NCI-H1694 (cell line): ENCODE results near the gene GRM5.
"Not testable (repeated sequence)": the region's sequence is repeated elsewhere in the genome, so short reads cannot be mapped to it uniquely, and the experiment has no call there.

Experiments
- DNase-seq: peaks from one replicate; lab custom pipeline; 2025; lab: John Stamatoyannopoulos, UW

GRM5 gene

GRCh38 chr11:88491674-88492073 is 574.1 kb downstream of the GRM5 start:
- DNase-seq = no peak

GRCh38 chr11:88489030-88489429 is 576.8 kb downstream of the GRM5 start:
- no peak for DNase-seq

- no peak for DNase-seq
Measured at GRCh38 chr11:88487646-88488045, 578.1 kb downstream of the GRM5 start.

- no peak for DNase-seq
Measured at GRCh38 chr11:88484873-88485621, 580.7 kb downstream of the GRM5 start.

GRCh38 chr11:88482871-88483301 is 582.9 kb downstream of the GRM5 start:
- DNase-seq = no peak

- no peak for DNase-seq
Measured at GRCh38 chr11:88480223-88480622, 585.6 kb downstream of the GRM5 start.

GRCh38 chr11:88478136-88478815 is 587.5 kb downstream of the GRM5 start:
- peak; percentile 58 for DNase-seq

GRCh38 chr11:88475991-88476418 is 589.8 kb downstream of the GRM5 start:
- DNase-seq = peak; percentile 81

- DNase-seq = no peak
Measured at GRCh38 chr11:88474655-88475054, 591.1 kb downstream of the GRM5 start.

- DNase-seq = no peak
Measured at GRCh38 chr11:88469561-88470225, 596.1 kb downstream of the GRM5 start.

- DNase-seq = no peak
Measured at GRCh38 chr11:88464528-88464927, 601.3 kb downstream of the GRM5 start.

- DNase-seq = not testable (repeated sequence)
Measured at GRCh38 chr11:88463301-88463700, 602.5 kb downstream of the GRM5 start.

- DNase-seq = not testable (repeated sequence)
Measured at GRCh38 chr11:88458047-88458446, 607.7 kb downstream of the GRM5 start.

GRCh38 chr11:88455974-88456373 is 609.8 kb downstream of the GRM5 start:
- no peak for DNase-seq

- no peak for DNase-seq
Measured at GRCh38 chr11:88454881-88455280, 610.9 kb downstream of the GRM5 start.
